Mesenteric fat pad (tissue), 1 donor: ENCODE results near the gene SLC27A5. TPM values are rescaled to one million over a fixed set of nuclear protein-coding genes. Genes with fewer than 3 reads are reported as not detected.
"Not testable (repeated sequence)": the region's sequence is repeated elsewhere in the genome, so short reads cannot be mapped to it uniquely, and the experiment has no call there.

ENCODE experiments used
- DNase-seq: peaks from one replicate; pipeline ENCODE4 v3.0.0-alpha.2; 2020; ENCODE audit warnings: low spot score
- total RNA-seq: library from RNA; stranded (reverse); fragmentation: NEBNext Ultra II Directional; extraction: Animal tissue kit (Norgen Biotek cat#: 25700); gene quantifications from one replicate; pipeline ENCODE4 v1.2.1, GENCODE V29; 2021
- donor health status: DM: yes; HTN: yes; CAD: no.

The SLC27A5 gene
- total RNA-seq, 1 donor from 2014 or later = 6.5 TPM

DNA sequence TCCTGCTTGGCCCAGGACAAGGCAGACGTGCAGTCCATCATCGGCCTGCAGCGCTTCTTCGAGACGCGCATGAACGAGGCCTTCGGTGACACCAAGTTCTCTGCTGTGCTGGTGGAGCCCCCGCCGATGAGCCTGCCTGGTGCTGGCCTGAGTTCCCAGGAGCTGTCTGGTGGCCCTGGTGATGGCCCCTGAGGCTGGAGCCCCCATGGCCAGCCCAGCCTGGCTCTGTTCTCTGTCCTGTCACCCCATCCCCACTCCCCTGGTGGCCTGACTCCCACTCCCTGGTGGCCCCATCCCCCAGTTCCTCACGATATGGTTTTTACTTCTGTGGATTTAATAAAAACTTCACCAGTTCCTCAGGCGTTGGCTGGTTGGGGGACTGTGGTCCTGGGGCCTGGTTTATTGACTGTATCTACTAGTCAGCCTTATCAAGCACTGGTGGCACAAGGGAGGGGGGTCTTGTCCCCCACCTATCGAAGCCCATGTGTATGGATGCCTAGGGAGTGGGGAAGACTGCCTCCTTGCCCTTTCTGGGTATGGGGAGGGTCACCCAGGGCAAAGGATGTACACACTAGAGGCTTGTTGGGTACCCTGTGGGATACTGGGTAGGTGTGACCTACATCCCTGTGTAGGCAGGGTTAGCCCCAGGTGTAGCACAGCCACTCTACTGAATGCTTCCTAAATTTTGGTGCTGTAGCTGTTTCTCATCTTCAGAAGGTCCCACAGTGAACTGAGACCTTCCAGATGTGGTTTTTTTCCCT is 38.8 kb upstream of the SLC27A5 start:
- DNase-seq = no peak

- DNase-seq = no peak
Observed at GRCh38 chr19:58549664-58550361, 38.0 kb upstream of the SLC27A5 start.

- no peak for DNase-seq
Observed at GRCh38 chr19:58548859-58549663, 37.3 kb upstream of the SLC27A5 start.

- DNase-seq = no peak
Observed at GRCh38 chr19:58547323-58548312, 35.8 kb upstream of the SLC27A5 start.

- DNase-seq = no peak
Observed at GRCh38 chr19:58546019-58546530, 34.3 kb upstream of the SLC27A5 start.

DNA sequence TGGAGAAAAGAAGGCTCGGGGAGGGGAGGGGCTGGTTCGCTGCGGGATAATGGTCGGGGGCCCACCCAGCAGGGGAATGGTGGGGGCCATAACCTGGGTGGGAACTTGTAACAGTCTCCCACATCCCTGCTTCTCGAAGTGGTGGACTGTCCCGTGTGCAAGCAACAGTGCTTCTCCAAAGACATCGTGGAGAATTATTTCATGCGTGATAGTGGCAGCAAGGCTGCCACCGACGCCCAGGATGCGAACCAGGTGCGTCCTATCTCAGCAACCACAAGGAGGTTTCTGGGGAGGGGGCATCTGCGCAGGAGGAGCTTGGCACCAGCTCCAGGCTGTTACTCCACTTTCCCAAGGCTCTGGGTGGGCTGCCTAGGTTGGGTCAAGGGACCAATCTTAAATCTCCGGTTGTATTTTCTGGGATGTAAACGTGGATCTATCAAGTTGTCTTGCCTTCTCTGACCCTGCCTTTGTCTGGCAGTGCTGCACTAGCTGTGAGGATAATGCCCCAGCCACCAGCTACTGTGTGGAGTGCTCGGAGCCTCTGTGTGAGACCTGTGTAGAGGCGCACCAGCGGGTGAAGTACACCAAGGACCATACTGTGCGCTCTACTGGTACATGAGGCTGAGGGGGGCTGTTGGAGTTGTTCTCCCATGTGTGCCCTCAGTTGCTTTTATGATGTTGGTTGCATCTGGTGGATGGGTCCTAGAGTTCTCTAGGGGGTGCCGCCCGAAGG is 33.7 kb upstream of the SLC27A5 start:
- no peak for DNase-seq

DNA sequence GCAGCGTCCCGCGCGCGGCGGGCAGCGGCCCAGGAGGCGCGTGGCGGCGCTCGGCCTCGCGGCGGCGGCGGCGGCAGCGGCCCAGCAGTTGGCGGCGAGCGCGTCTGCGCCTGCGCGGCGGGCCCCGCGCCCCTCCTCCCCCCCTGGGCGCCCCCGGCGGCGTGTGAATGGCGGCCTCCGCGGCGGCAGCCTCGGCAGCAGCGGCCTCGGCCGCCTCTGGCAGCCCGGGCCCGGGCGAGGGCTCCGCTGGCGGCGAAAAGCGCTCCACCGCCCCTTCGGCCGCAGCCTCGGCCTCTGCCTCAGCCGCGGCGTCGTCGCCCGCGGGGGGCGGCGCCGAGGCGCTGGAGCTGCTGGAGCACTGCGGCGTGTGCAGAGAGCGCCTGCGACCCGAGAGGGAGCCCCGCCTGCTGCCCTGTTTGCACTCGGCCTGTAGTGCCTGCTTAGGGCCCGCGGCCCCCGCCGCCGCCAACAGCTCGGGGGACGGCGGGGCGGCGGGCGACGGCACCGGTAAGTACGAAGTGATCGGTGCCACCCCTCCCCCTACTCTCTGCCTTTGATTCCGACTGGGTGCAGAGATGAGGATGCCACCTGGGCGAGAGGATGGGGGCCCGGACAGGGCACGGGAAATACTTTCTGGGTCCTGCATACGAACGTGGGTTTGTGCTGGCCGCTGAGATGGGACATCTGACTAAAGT is 32.9 kb upstream of the SLC27A5 start:
- peak; percentile 93 for DNase-seq

DNA sequence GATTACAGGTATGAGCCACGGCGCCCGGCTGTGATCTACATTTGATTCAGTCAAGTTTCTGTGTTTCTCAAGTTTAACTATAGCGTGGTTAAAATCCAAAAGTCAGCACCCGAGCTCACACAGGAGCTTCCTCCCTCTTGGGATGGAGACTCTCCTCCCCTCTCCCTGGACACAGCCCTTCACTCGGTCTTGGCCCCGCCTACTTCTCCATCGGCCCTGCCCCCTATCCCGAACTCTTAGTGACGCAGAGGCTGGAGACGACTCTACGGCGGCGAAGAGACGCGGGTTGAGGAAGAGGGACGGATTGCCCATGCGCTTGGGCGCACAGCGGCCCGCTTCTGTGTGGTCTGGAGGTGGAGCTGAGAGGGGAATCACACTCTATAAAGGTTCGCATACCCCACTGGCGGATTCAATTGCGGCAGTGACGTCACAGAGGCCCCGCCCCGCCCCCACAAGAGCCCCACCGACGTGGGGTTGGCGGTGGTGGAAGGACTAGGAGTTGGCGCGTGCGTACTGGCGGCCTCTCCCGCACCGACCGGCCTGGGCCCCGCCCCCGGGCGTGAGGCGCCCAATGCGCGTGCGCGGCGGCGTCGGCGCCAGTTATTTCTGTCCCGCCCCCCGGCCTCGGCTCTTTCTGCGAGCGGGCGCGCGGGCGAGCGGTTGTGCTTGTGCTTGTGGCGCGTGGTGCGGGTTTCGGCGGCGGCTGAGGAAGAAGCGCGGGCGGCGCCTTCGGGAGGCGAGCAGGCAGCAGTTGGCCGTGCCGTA is 32.2 kb upstream of the SLC27A5 start, which contains the start of gene TRIM28:
TSS of gene TRIM28 (plus strand) at position 239 of the 765 bp plus-strand sequence. CDS start 694 bp downstream, outside the sequence.
- DNase-seq = peak; percentile 100

DNA sequence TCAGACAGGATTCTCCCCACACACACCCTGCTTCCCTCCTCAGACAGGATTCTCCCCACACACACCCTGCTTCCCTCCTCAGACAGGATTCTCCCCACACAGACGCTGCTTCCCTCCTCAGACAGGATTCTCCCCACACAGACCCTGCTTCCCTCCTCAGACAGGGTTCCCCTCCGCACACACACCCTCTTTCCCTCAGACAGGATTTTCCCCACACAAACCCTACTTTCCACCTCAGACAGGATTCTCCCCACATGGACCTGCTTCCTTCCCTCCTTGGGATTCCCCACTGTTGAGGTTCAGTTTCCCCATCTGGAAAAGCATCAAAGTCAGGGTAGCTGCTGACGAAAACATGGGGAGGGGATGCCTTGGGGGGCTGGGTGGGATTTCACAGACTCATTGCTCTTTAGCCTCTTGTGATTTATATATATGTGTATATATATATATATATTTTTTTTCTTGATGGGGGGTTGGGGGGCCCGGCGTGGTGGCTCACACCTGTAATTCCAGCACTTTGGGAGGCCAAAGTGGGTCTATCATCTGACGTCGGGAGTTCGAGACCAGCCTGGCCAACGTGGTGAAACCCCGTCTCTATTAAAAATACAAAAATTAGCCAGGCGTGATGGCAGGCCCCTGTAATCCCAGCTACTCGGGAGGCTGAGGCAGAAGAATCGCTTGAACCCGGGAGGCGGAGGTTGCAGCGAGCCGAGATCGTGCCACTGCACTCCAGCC is 31.0 kb upstream of the SLC27A5 start:
- not testable (repeated sequence) for DNase-seq

DNA sequence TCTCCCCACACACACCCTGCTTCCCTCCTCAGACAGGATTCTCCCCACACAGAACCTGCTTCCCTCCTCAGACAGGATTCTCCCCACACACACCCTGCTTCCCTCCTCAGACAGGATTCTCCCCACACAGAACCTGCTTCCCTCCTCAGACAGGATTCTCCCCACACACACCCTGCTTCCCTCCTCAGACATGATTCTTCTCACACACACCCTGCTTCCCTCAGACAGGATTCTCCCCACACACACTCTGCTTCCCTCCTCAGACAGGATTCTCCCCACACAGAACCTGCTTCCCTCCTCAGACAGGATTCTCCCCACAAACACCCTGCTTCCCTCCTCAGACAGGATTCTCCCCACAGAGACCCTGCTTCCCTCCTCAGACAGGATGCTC is 27.4 kb upstream of the SLC27A5 start:
- not testable (repeated sequence) for DNase-seq

DNA sequence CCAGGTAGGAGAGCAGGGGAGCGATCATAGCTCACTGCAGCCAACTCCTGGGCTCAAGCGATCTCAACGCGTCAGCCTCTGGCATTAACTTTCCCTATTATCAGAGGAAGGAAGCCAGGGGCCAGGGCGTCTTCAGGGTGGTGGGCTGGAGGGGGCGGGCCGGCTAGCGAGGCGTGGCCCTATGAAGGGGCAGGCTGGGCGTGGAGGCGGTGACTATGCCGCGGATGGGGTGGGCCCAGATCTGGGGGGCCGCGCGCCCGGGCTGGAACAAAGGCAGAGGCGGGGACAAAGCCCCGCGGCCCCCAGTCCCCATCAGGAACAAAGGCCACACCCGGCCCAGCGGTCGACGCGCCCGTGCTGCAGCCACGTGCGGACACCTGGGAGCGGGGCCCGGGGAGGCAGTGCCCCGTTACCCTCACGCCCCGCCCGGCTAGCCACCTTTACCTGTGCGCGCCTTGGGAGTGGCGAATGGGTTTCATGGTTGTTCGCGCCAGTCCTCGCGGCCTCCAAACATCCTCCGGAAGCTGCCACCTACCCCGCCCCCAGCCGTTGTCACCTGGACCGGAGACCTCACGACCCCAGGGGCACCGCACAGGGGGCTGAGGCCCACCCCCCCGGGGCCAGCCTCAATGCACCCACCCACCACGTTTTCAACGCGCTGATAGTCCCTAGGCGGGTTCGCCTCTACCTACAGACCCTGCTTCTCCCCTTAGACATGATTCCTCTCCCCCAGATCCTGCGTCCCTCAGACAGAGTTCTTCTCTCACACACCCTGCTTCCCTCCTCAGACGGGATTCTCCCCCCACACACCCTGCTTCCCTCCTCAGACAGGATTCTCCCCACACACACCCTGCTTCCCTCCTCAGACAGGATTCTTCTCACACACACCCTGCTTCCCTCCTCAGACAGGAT is 26.7 kb upstream of the SLC27A5 start:
- DNase-seq = no peak

DNA sequence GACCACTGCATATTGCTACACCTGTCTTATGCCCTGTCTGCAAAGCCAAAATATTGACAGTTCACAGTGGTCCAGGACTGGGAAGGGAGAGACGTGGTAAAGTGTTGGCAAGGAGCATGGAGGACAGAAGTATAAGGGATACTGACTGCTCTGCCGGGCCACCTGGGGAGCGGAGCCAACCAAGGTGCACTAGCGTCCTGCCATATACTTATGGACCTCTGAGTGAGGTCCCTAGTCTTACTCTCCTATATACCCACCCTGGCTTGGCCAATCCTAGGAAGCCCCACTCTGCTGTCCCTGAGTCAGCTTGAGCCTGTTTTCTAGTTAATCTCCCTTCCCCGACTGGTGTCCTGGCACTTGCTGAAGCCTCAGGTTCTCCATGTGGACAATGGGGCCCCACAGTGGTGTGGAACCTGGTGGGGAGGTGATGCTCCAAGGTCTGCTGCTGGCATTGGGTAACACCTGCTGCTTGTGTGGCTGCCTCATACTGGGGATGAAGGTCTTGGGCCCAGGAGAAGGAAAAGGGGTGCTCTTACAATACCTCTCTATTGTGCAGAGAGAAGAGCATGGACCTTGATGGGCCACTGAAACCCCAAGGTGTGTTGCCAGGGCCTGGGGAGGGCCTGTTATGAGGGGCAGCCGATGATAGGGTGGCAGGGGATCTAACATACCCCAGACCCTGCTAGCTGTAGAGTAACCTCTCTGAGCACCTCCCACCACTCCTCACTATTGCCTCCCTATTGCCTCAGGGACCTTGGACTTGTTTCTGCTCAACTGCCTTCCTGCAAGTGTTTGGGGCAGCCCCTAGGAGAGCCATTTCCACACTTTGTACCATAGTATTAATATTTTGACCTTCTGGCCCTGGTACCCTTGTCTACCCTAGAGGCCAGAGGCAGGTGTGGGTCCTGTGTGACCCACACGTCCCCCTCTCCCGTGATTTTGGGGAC is 25.3 kb upstream of the SLC27A5 start:
- no peak for DNase-seq

GRCh38 chr19:58535857-58536256 is 24.1 kb upstream of the SLC27A5 start:
- DNase-seq = no peak

GRCh38 chr19:58531034-58531840 is 19.4 kb upstream of the SLC27A5 start:
- DNase-seq = no peak
